C4-2B (cell line): Measurements from ENCODE around the gene LRBA.

ENCODE experiments used
- ZFX ChIP-seq: fragments of 450-650 bp; IDR thresholded peaks from 2 replicates; pipeline ENCODE4 v1.6.1; 2017
- TF ChIP-seq, protein P1 (sequence below): fragments of 450-650 bp; conservative IDR thresholded peaks from 2 replicates; pipeline ENCODE4 v1.5.1; 2017; ENCODE audit warnings: mild to moderate bottlenecking

DNA sequence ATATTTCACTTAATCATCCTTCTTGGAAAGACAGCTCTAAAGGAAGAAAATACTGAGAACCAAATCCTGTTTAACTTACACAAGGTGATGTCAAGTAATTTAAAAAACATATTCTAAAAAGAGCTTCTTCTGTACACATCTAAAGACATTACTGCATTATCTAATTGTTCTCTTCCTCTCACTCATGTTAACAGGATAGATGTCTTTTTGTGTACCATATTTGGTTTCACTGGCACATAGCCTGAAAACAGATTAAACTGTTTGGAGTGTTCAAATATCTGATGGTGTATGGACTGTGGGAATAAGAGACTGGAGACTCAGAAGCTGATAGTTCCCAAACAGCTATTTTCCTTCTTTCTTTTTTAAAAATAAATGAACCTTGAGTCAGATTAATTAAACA lies 646.4 kb downstream of the LRBA start:
- TF ChIP-seq, protein P1, sequence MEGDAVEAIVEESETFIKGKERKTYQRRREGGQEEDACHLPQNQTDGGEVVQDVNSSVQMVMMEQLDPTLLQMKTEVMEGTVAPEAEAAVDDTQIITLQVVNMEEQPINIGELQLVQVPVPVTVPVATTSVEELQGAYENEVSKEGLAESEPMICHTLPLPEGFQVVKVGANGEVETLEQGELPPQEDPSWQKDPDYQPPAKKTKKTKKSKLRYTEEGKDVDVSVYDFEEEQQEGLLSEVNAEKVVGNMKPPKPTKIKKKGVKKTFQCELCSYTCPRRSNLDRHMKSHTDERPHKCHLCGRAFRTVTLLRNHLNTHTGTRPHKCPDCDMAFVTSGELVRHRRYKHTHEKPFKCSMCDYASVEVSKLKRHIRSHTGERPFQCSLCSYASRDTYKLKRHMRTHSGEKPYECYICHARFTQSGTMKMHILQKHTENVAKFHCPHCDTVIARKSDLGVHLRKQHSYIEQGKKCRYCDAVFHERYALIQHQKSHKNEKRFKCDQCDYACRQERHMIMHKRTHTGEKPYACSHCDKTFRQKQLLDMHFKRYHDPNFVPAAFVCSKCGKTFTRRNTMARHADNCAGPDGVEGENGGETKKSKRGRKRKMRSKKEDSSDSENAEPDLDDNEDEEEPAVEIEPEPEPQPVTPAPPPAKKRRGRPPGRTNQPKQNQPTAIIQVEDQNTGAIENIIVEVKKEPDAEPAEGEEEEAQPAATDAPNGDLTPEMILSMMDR, result no peak
- no peak for TF ChIP-seq ZFX
